ENCODE results near the gene CYP2A6. TPM values are rescaled to one million over a fixed set of nuclear protein-coding genes. Genes with fewer than 3 reads are reported as not detected.
A peak's percentile ranks its signal among the peaks of the same experiment; 100 is the strongest.

The CYP2A6 gene
- total and polyA plus RNA-seq, 9 donors: 0.25 to 3.4 (median 1.2) TPM

DNA sequence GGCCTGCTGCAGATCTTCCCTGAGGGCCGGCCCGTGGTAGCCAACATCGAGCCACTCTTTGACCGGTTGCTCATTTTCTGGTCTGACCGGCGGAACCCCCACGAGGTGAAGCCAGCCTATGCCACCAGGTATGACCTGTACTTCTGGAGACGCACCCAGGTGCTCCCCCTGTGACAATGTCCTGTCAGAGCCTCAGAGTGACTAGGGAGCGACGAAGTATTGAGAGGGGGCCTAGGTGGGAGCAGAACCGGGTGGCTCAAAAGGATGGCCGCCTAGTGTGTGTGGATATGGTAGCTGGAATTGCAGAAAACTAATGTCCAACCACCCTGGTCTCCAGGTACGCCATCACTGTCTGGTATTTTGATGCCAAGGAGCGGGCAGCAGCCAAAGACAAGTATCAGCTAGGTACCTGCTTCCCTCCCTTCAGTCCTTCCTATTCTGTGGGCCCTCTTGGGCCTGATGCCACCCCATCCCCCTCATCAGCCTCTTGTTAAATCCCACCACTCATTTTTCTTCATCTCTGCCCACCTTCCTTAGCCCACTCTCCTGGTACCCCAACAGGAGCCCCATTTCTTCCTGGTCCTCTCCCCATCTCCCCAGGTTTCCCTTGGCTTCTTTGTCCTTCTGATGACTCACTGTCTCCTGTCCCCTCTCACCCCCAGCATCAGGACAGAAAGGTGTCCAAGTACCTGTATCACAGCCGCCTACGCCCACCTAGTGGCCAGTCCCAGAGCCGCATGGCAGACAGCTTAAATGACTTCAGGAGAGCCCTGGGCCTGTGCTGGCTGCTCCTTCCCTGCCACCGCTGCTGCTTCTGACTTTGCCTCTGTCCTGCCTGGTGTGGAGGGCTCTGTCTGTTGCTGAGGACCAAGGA is 42.9 kb downstream of the CYP2A6 start:
- no peak for DNase-seq
- Histone ChIP-seq H3K27me3 (no peaks in the 10 kb centered on the region), H3K4me1 (ENCODE audit: insufficient read depth) (peaks cover 40% of the 10 kb centered on the region), H3K9me3 (no peaks in the 10 kb centered on the region), H3K27ac (peak overlapping the region; percentile 27 to 39), H3K36me3 (no peaks in the 10 kb centered on the region), H3K4me3 (no peak overlapping the region)
- WGBS, 3 donors: 61 to 64% (median 63%) methylated on average over 18 of the region's 18 CpGs
- intact Hi-C loops (cut with DNase I): loop anchor here in 3 of 4 donors (5.0 to 10.0 kb wide), 2 partner anchors 93 to 145 kb away; partner anchors contain the start of genes COQ8B (in 2 of the 3) and ITPKC (in 2 of the 3)
- TF ChIP-seq, protein P1, sequence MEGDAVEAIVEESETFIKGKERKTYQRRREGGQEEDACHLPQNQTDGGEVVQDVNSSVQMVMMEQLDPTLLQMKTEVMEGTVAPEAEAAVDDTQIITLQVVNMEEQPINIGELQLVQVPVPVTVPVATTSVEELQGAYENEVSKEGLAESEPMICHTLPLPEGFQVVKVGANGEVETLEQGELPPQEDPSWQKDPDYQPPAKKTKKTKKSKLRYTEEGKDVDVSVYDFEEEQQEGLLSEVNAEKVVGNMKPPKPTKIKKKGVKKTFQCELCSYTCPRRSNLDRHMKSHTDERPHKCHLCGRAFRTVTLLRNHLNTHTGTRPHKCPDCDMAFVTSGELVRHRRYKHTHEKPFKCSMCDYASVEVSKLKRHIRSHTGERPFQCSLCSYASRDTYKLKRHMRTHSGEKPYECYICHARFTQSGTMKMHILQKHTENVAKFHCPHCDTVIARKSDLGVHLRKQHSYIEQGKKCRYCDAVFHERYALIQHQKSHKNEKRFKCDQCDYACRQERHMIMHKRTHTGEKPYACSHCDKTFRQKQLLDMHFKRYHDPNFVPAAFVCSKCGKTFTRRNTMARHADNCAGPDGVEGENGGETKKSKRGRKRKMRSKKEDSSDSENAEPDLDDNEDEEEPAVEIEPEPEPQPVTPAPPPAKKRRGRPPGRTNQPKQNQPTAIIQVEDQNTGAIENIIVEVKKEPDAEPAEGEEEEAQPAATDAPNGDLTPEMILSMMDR (IDR thresholded peaks at IDR 0.05): no peak
- no peak for TF ChIP-seq POLR2A (IDR thresholded peaks at IDR 0.05)
- TF ChIP-seq EP300 (IDR thresholded peaks at IDR 0.05): no peak

DNA sequence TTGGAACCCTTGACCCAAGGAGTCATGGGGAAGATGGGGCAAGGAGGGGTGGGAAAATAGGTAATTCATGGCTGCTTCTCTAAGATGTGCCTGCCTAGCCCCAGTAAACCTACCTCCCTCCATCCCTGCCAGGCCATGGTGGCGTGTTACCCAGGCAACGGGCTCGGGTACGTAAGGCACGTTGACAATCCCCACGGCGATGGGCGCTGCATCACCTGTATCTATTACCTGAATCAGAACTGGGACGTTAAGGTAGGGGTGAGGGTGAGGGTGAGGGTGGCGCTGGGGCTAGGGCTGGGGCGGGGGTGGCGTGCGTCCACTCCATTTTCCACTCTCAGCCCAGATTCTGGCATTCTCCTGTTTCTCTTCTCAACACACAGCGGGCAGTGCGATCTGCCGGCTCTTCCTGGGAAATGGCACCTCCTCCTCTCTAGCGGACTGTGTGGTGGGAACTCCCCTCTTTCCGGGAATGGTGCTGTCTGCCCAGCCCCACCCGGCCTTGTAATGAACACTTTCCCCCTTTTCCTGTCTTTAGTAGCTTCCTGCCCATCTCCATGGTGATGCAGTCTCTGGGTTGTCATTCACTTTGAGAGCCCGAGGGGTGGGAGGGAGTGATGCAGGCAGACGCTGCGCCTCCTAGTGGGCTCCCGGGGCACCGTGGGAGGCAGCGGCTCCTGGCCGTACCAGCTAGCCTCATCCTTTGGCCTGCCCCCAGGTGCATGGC is 43.7 kb downstream of the CYP2A6 start:
- intact Hi-C loops (cut with DNase I): loop anchor here in 3 of 4 donors (5.0 to 10.0 kb wide), 2 partner anchors 92 to 144 kb away; partner anchors contain the start of genes COQ8B (in 2 of the 3) and ITPKC (in 2 of the 3)
- WGBS, 3 donors: 26 to 29% (median 27%) methylated on average over 24 to 26 of the region's 26 CpGs

DNA sequence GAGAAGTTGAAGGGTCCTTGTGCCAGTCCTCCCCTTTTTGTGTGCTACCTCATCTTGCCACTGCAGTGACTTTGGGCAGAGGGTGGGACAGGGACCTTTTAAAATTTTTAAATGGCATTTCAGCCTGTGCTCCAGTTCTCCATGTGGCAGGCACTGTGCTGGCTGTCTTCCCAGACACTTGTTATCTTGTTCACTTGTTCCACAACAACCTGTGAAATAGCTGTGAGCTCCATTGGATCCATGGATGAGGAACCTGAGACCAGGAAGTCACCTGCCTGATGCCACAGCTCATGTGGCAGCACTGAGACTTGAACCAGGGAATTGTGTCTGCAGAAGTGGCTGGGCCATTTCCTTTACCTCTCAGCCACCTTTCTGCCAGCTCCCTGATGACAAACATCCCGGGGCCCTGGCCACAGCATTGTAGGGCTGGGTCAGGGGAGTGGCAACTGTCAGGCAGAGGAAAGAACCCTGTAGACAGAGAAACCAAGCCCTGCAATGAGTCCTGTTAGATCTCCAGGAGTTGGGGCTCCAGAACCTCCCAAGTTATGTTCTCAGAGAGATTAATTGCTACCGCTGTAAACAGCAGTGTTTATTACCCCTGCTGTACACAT is 44.9 kb downstream of the CYP2A6 start:
- TF ChIP-seq EP300 (IDR thresholded peaks at IDR 0.05) (no peak), POLR2A (IDR thresholded peaks at IDR 0.05) (no peak)
- TF ChIP-seq, protein P1 (IDR thresholded peaks at IDR 0.05): no peak
- peak overlapping the region in 1 of 2 donors; percentile 39 for H3K27ac ChIP-seq
- no peaks in the 10 kb centered on the region for H3K36me3 ChIP-seq
- intact Hi-C loops (cut with DNase I): loop anchor here in 3 of 4 donors (5.0 to 10.0 kb wide), 2 partner anchors 91 to 143 kb away; partner anchors contain the start of genes COQ8B (in 2 of the 3) and ITPKC (in 2 of the 3)
- peaks cover 51% of the 10 kb centered on the region for H3K4me1 ChIP-seq (ENCODE audit: insufficient read depth)
- WGBS, 3 donors: 66 to 77% (median 67%) methylated on average over 2 of the region's 2 CpGs
- peak in 2 of 5 donors; percentile 47 to 50 for DNase-seq
- H3K27me3 ChIP-seq: no peaks in the 10 kb centered on the region
- no peak overlapping the region for H3K4me3 ChIP-seq
- H3K9me3 ChIP-seq: no peaks in the 10 kb centered on the region

More for the DNA sequence above, 43.7 kb downstream of the CYP2A6 start:
- TF ChIP-seq, protein P1 (IDR thresholded peaks at IDR 0.05): peak; percentile 55 to 84 (median 64)
- TF ChIP-seq POLR2A (IDR thresholded peaks at IDR 0.05) (peak; percentile 16), EP300 (IDR thresholded peaks at IDR 0.05) (peak; percentile 48)
- H3K36me3 ChIP-seq: no peaks in the 10 kb centered on the region
- peaks cover 43% of the 10 kb centered on the region for H3K4me1 ChIP-seq (ENCODE audit: insufficient read depth)
- peak overlapping the region; percentile 27 to 39 for H3K27ac ChIP-seq
- H3K27me3 ChIP-seq: no peaks in the 10 kb centered on the region
- H3K9me3 ChIP-seq: no peaks in the 10 kb centered on the region
- DNase-seq: peak; percentile 72 to 86 (median 83)
- H3K4me3 ChIP-seq: no peak overlapping the region
